HepG2 (cell line): Measurements from ENCODE around the gene TSPYL1. TPM values are rescaled to one million over a fixed set of nuclear protein-coding genes. Genes with fewer than 3 reads are reported as not detected.
A peak's percentile ranks its signal among the peaks of the same experiment; 100 is the strongest.

ENCODE experiments used
- CREB1 ChIP-seq, 2 experiments: fragments of 450-650 bp in 1 of 2; IDR thresholded peaks; 2 replicates each; pipeline ENCODE4 v1.6.1; 2016 to 2017; ENCODE audit warnings: control low read depth in 1 of 2, mild to moderate bottlenecking in 1 of 2, missing compliant biosample characterization in 1 of 2, missing genetic modification characterization in 1 of 2
- ETV5 ChIP-seq: IDR thresholded peaks from 2 replicates; pipeline ENCODE4 v1.6.1; 2018; ENCODE audit warnings: missing biosample characterization, missing genetic modification reagents, inconsistent platforms, borderline replicate concordance
- MTA1 ChIP-seq: sonication (generic); formaldehyde crosslinking; IDR thresholded peaks from 2 replicates; pipeline ENCODE4 v1.4.0; 2020; ENCODE audit warnings: missing genetic modification reagents, mild to moderate bottlenecking, borderline replicate concordance
- RORA ChIP-seq: sonication (generic); formaldehyde crosslinking; IDR thresholded peaks from 2 replicates; pipeline ENCODE4 v1.5.0; 2020; ENCODE audit warnings: mild to moderate bottlenecking, missing genetic modification reagents, moderate library complexity
- SMARCE1 ChIP-seq: fragments of 450-650 bp; IDR thresholded peaks from 2 replicates; pipeline ENCODE4 v1.6.1; 2017; ENCODE audit warnings: borderline replicate concordance
- SNRNP70 ChIP-seq: fragments of 200-400 bp; formaldehyde crosslinking; IDR thresholded peaks from 2 replicates; pipeline ENCODE4 v1.6.1; 2017; ENCODE audit warnings: mild to moderate bottlenecking, low read depth, low read length, moderate library complexity
- TAF15 ChIP-seq: fragments of 200-400 bp; formaldehyde crosslinking; IDR thresholded peaks from one replicate; pipeline ENCODE4 v1.6.1; 2018; ENCODE audit warnings: mild to moderate bottlenecking, low read depth, low read length; ENCODE audit not compliant: poor library complexity, severe bottlenecking
- TBL1XR1 ChIP-seq: fragments of 150-350 bp; IDR thresholded peaks from 2 replicates; pipeline ENCODE4 v1.6.1; 2014; ENCODE audit warnings: borderline replicate concordance, low read length; ENCODE audit not compliant: partially characterized antibody
- XBP1 ChIP-seq: sonication (generic); formaldehyde crosslinking; IDR thresholded peaks from 2 replicates; pipeline ENCODE4 v1.5.0; 2020; ENCODE audit warnings: missing genetic modification reagents
- ZKSCAN5 ChIP-seq: sonication (generic); formaldehyde crosslinking; IDR thresholded peaks from 2 replicates; pipeline ENCODE4 v1.5.1; 2020; ENCODE audit warnings: mild to moderate bottlenecking, missing genetic modification reagents
- ZNF496 ChIP-seq: sonication (generic); formaldehyde crosslinking; IDR thresholded peaks from 2 replicates; pipeline ENCODE4 v1.8.1; 2023; ENCODE audit warnings: mild to moderate bottlenecking, moderate library complexity, missing genetic modification reagents; ENCODE audit not compliant: insufficient replicate concordance
- ZNF678 ChIP-seq: sonication (generic); formaldehyde crosslinking; IDR thresholded peaks from 2 replicates; pipeline ENCODE4 v1.4.0; 2020; ENCODE audit warnings: mild to moderate bottlenecking, missing genetic modification reagents
- ZSCAN21 ChIP-seq: sonication (generic); formaldehyde crosslinking; IDR thresholded peaks from 2 replicates; pipeline ENCODE4 v1.8.0; 2022; ENCODE audit warnings: mild to moderate bottlenecking, missing genetic modification reagents, moderate library complexity, borderline replicate concordance
- polyA plus RNA-seq, 8 experiments: library from polyadenylated mRNA; depleted of rRNA in 3 of 8; stranded (reverse) in 7 of 8; unstranded in 1 of 8; fragments of >200 nt; fragmentation: Illumina TruSeq in 4 of 8; extraction: Trizol in 4 of 8; gene quantifications; 2 replicates each; pipeline versions ENCODE4 v1.2.1 to v1.2.3, GENCODE V29; 2011 to 2016; ENCODE audit warnings: low read depth in 4 of 8, missing spikeins in 1 of 8, mixed read lengths in 1 of 8; ENCODE audit not compliant: insufficient read depth in 1 of 8
- total RNA-seq, 5 experiments: library from RNA; depleted of rRNA; stranded (reverse); fragments of >200 nt; fragmentation: Illumina TruSeq; extraction: Trizol; gene quantifications; 2 replicates each; pipeline ENCODE4 v1.2.3, GENCODE V29; 2016; ENCODE audit warnings: low read depth in 1 of 5
- TF ChIP-seq, protein P1 (sequence below): sonication (generic); formaldehyde crosslinking; IDR thresholded peaks from 2 replicates; pipeline ENCODE4 v1.4.0; 2020; ENCODE audit warnings: missing genetic modification reagents, borderline replicate concordance
- TF ChIP-seq, protein P2 (sequence below): sonication (generic); formaldehyde crosslinking; IDR thresholded peaks from 2 replicates; pipeline ENCODE4 v1.8.1; 2023; ENCODE audit warnings: mild to moderate bottlenecking, missing genetic modification reagents, borderline replicate concordance
- TF ChIP-seq, protein P3 (sequence below): sonication (generic); formaldehyde crosslinking; IDR thresholded peaks from 2 replicates; pipeline ENCODE4 v1.5.1; 2020; ENCODE audit warnings: mild to moderate bottlenecking, missing genetic modification reagents, moderate library complexity
- TF ChIP-seq, protein P4 (sequence below): sonication (generic); formaldehyde crosslinking; IDR thresholded peaks from 2 replicates; pipeline ENCODE4 v1.5.0; 2020; ENCODE audit warnings: mild to moderate bottlenecking, missing genetic modification reagents, moderate library complexity
- TF ChIP-seq, protein P5 (sequence below): sonication (generic); formaldehyde crosslinking; IDR thresholded peaks from 2 replicates; pipeline ENCODE4 v1.4.0; 2020; ENCODE audit warnings: missing genetic modification reagents, mild to moderate bottlenecking, borderline replicate concordance

TSPYL1 gene
- total and polyA plus RNA-seq, 2 of the 13 experiments (the other 11 are each of a cell fraction or from before 2014, with no cell fraction given), result 28.3 to 93.0 TPM

DNA sequence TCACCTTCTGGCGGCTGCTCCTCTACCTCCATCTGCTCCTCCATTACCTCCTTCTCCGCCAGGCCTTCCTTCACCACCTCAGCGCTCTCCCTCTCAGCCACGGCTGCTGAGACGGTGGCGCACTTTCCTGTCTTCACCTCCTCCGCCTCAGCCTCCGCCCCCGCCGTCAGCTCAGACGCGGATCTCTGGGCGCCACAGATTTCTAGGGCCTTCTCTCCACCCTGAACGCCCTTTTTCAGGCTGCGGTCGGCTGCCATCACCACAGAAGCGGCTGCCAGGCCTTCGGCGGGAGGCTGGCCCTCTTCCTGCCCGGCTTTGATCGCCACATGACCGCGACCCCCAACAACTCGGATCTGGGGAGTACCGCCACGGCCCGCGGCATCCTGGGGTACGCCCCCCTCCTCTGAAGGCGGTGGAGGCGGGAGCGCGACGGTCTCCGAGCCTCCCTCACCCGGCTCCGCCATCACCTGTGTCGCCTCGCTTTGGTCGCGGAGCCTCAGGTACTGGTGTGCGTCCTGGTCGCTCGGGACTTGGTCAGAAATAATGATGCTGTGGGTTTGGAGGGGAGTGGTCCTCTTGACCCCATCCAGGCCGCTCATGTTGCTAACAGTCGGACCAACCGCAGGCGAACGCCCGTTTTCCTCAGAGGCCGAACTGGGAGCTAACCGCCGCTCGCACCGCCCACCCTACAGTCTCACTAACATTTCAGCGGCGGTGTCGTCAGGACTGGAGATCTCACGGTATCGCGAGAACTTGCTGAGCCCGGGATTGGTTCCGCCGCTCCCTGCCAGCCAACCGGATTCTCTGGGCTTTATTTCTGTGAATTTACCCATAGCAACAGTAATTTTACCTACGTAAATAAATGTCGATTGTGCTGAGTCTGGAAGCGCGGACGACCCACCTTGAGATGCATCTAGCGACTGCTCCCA lies at the start of gene TSPYL1 (continued):
- TF ChIP-seq, protein P1, sequence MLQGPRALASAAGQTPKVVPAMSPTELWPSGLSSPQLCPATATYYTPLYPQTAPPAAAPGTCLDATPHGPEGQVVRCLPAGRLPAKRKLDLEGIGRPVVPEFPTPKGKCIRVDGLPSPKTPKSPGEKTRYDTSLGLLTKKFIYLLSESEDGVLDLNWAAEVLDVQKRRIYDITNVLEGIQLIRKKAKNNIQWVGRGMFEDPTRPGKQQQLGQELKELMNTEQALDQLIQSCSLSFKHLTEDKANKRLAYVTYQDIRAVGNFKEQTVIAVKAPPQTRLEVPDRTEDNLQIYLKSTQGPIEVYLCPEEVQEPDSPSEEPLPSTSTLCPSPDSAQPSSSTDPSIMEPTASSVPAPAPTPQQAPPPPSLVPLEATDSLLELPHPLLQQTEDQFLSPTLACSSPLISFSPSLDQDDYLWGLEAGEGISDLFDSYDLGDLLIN, result peak; percentile 55; the same call in 1 of the 2 replicates
- TF ChIP-seq CREB1 (IDR thresholded peaks at IDR 0.05), result peak; percentile 77
- TF ChIP-seq CREB1 (CRISPR knock-in tag; IDR thresholded peaks at IDR 0.05), result peak; percentile 83
- TF ChIP-seq, protein P2, sequence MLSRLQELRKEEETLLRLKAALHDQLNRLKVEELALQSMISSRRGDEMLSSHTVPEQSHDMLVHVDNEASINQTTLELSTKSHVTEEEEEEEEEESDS (CRISPR knock-in tag), result no peak
- no peak for TF ChIP-seq SNRNP70
- TF ChIP-seq TBL1XR1, result peak; percentile 70
- TF ChIP-seq ETV5, result no peak
- TF ChIP-seq, protein P3, sequence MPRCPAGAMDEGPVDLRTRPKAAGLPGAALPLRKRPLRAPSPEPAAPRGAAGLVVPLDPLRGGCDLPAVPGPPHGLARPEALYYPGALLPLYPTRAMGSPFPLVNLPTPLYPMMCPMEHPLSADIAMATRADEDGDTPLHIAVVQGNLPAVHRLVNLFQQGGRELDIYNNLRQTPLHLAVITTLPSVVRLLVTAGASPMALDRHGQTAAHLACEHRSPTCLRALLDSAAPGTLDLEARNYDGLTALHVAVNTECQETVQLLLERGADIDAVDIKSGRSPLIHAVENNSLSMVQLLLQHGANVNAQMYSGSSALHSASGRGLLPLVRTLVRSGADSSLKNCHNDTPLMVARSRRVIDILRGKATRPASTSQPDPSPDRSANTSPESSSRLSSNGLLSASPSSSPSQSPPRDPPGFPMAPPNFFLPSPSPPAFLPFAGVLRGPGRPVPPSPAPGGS (CRISPR knock-in tag), result peak; percentile 97; the same call in 1 of the 2 replicates
- TF ChIP-seq MTA1 (CRISPR knock-in tag), result peak; percentile 90
- no peak for TF ChIP-seq ZNF496 (CRISPR knock-in tag)
- peak; percentile 80 for TF ChIP-seq ZNF678
- TF ChIP-seq, protein P4, sequence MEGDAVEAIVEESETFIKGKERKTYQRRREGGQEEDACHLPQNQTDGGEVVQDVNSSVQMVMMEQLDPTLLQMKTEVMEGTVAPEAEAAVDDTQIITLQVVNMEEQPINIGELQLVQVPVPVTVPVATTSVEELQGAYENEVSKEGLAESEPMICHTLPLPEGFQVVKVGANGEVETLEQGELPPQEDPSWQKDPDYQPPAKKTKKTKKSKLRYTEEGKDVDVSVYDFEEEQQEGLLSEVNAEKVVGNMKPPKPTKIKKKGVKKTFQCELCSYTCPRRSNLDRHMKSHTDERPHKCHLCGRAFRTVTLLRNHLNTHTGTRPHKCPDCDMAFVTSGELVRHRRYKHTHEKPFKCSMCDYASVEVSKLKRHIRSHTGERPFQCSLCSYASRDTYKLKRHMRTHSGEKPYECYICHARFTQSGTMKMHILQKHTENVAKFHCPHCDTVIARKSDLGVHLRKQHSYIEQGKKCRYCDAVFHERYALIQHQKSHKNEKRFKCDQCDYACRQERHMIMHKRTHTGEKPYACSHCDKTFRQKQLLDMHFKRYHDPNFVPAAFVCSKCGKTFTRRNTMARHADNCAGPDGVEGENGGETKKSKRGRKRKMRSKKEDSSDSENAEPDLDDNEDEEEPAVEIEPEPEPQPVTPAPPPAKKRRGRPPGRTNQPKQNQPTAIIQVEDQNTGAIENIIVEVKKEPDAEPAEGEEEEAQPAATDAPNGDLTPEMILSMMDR (CRISPR knock-in tag), result peak; percentile 59
- TF ChIP-seq ZSCAN21, result peak; percentile 56; the same call in 1 of the 2 replicates
- no peak for TF ChIP-seq RORA (CRISPR knock-in tag)
- TF ChIP-seq ZKSCAN5 (CRISPR knock-in tag), result no peak; the same call in 1 of the 2 replicates
- no peak for TF ChIP-seq SMARCE1
- TF ChIP-seq, protein P5, sequence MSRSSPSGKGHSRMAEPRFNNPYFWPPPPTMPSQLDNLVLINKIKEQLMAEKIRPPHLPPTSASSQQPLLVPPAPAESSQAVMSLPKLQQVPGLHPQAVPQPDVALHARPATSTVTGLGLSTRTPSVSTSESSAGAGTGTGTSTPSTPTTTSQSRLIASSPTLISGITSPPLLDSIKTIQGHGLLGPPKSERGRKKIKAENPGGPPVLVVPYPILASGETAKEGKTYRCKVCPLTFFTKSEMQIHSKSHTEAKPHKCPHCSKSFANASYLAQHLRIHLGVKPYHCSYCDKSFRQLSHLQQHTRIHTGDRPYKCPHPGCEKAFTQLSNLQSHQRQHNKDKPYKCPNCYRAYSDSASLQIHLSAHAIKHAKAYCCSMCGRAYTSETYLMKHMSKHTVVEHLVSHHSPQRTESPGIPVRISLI (CRISPR knock-in tag), result no peak
- TF ChIP-seq XBP1, result no peak; the same call in 1 of the 2 replicates
- TF ChIP-seq TAF15, result peak; percentile 84
